ENCODE data around the gene APC2.

The APC2 gene

DNA sequence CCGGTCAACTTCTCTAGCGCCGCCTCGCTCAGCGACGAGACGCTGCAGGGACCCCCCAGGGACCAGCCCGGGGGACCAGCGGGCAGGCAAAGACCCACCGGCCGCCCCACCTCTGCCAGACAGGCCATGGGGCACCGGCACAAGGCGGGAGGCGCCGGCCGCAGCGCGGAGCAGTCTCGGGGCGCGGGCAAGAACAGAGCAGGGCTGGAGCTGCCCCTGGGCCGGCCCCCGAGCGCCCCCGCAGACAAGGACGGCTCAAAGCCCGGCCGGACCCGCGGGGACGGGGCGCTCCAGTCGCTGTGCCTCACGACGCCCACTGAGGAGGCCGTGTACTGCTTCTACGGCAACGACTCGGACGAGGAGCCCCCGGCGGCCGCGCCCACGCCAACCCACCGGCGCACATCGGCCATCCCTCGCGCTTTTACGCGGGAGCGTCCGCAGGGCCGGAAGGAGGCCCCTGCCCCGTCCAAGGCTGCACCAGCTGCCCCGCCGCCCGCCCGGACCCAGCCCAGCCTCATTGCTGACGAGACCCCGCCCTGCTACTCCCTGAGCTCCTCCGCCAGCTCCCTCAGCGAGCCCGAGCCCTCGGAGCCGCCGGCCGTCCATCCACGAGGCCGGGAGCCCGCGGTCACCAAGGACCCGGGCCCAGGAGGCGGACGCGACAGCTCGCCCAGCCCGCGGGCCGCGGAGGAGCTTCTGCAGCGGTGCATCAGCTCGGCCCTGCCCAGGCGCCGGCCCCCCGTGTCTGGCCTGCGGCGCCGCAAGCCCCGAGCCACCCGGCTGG is 17.8 kb downstream of the APC2 start:
- no peak overlapping the region for H3K4me3 Mint-ChIP-seq
- peaks cover 7% of the 10 kb centered on the region for H3K4me1 Mint-ChIP-seq
- H3K9me3 Mint-ChIP-seq, result no peaks in the 10 kb centered on the region
- no peaks in the 10 kb centered on the region for H3K36me3 Mint-ChIP-seq (ENCODE audit: low read depth)
- DNase-seq, result peak; percentile 43
- no peak overlapping the region for H3K27ac Mint-ChIP-seq
- TF ChIP-seq, protein P1, sequence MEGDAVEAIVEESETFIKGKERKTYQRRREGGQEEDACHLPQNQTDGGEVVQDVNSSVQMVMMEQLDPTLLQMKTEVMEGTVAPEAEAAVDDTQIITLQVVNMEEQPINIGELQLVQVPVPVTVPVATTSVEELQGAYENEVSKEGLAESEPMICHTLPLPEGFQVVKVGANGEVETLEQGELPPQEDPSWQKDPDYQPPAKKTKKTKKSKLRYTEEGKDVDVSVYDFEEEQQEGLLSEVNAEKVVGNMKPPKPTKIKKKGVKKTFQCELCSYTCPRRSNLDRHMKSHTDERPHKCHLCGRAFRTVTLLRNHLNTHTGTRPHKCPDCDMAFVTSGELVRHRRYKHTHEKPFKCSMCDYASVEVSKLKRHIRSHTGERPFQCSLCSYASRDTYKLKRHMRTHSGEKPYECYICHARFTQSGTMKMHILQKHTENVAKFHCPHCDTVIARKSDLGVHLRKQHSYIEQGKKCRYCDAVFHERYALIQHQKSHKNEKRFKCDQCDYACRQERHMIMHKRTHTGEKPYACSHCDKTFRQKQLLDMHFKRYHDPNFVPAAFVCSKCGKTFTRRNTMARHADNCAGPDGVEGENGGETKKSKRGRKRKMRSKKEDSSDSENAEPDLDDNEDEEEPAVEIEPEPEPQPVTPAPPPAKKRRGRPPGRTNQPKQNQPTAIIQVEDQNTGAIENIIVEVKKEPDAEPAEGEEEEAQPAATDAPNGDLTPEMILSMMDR (IDR thresholded peaks at IDR 0.05), result no peak
- peaks cover 90% of the 10 kb centered on the region for H3K27me3 Mint-ChIP-seq (ENCODE audit: low read depth, poor library complexity)

DNA sequence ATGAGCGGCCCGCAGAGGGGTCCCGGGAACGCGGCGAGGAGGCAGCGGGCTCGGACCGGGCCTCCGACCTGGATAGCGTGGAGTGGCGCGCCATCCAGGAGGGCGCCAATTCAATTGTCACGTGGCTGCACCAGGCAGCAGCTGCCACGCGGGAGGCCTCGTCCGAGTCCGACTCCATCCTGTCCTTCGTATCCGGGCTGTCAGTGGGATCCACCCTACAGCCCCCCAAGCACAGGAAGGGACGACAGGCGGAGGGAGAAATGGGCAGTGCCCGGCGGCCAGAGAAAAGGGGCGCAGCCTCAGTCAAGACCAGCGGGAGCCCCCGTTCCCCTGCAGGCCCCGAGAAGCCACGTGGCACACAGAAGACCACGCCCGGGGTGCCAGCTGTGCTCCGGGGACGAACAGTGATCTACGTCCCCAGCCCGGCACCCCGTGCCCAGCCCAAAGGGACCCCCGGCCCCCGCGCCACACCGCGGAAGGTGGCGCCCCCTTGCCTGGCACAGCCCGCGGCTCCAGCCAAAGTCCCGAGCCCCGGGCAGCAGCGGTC is 18.4 kb downstream of the APC2 start:
- no peaks in the 10 kb centered on the region for H3K36me3 Mint-ChIP-seq (ENCODE audit: low read depth)
- H3K27me3 Mint-ChIP-seq (ENCODE audit: low read depth, poor library complexity), result peaks cover 90% of the 10 kb centered on the region
- no peaks in the 10 kb centered on the region for H3K9me3 Mint-ChIP-seq
- no peak for DNase-seq
- TF ChIP-seq, protein P1 (IDR thresholded peaks at IDR 0.05), result no peak
- H3K4me3 Mint-ChIP-seq, result no peak overlapping the region
- no peak overlapping the region for H3K27ac Mint-ChIP-seq
- peaks cover 7% of the 10 kb centered on the region for H3K4me1 Mint-ChIP-seq

DNA sequence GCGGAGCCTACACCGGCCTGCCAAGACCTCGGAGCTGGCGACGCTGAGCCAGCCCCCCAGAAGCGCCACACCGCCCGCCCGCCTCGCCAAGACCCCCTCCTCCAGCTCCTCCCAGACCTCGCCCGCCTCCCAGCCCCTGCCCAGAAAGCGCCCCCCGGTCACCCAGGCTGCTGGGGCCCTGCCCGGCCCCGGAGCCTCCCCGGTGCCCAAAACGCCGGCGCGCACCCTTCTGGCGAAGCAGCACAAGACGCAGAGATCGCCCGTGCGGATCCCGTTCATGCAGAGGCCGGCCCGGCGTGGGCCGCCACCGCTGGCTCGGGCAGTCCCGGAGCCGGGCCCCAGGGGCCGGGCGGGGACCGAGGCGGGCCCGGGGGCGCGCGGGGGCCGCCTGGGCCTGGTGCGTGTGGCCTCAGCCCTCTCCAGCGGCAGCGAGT is 18.9 kb downstream of the APC2 start:
- H3K4me1 Mint-ChIP-seq, result peaks cover 7% of the 10 kb centered on the region
- H3K4me3 Mint-ChIP-seq, result no peak overlapping the region
- peak; percentile 53 for DNase-seq
- H3K27me3 Mint-ChIP-seq (ENCODE audit: low read depth, poor library complexity), result peaks cover 88% of the 10 kb centered on the region
- TF ChIP-seq, protein P1 (IDR thresholded peaks at IDR 0.05), result no peak
- no peak overlapping the region for H3K27ac Mint-ChIP-seq
- H3K9me3 Mint-ChIP-seq, result no peaks in the 10 kb centered on the region
- no peaks in the 10 kb centered on the region for H3K36me3 Mint-ChIP-seq (ENCODE audit: low read depth)

DNA sequence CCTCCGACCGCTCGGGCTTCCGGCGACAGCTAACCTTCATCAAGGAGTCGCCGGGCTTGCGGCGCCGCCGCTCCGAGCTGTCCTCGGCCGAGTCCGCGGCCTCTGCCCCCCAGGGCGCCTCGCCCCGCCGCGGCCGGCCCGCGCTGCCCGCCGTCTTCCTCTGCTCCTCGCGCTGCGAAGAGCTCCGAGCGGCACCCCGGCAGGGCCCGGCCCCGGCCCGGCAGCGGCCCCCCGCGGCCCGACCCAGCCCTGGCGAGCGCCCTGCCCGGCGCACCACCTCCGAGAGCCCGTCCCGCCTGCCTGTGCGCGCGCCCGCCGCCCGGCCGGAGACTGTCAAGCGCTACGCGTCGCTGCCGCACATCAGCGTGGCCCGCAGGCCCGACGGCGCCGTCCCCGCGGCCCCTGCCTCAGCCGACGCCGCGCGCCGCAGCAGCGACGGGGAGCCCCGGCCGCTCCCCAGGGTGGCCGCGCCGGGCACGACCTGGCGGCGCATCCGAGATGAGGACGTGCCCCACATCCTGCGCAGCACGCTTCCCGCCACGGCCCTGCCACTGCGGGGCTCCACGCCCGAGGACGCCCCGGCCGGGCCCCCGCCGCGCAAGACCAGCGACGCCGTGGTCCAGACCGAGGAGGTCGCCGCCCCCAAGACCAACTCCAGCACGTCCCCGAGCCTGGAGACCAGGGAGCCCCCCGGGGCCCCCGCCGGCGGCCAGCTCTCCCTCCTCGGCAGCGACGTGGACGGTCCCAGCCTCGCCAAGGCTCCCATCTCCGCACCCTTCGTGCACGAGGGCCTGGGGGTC is 19.5 kb downstream of the APC2 start:
- no peak overlapping the region for H3K4me3 Mint-ChIP-seq
- H3K4me1 Mint-ChIP-seq, result peaks cover 7% of the 10 kb centered on the region
- peak; percentile 58 for DNase-seq
- TF ChIP-seq, protein P1 (IDR thresholded peaks at IDR 0.05), result no peak
- no peak overlapping the region for H3K27ac Mint-ChIP-seq
- H3K27me3 Mint-ChIP-seq (ENCODE audit: low read depth, poor library complexity), result peaks cover 88% of the 10 kb centered on the region
- H3K9me3 Mint-ChIP-seq, result no peaks in the 10 kb centered on the region
- no peaks in the 10 kb centered on the region for H3K36me3 Mint-ChIP-seq (ENCODE audit: low read depth)

DNA sequence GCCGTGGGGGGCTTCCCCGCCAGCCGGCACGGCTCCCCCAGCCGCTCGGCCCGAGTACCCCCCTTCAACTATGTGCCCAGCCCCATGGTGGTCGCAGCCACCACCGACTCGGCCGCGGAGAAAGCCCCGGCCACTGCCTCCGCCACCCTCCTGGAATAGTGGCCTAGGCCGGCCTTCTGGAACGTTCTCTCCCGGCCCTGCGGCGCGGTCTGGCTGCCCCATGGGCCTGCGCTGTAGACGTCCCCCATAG is 20.1 kb downstream of the APC2 start:
- TF ChIP-seq, protein P1 (IDR thresholded peaks at IDR 0.05), result no peak
- Mint-ChIP-seq H3K36me3 (ENCODE audit: low read depth) (no peaks in the 10 kb centered on the region), H3K27ac (no peak overlapping the region), H3K27me3 (ENCODE audit: low read depth, poor library complexity) (peaks cover 82% of the 10 kb centered on the region), H3K4me1 (peaks cover 7% of the 10 kb centered on the region), H3K4me3 (peak overlapping the region; percentile 60), H3K9me3 (no peaks in the 10 kb centered on the region)
- DNase-seq, result no peak

All from nephron progenitor cell (in vitro differentiated cells).